Measurements from ENCODE around the gene RAB15. TPM values are rescaled to one million over a fixed set of nuclear protein-coding genes. Genes with fewer than 3 reads are reported as not detected.

Gene RAB15
- total RNA-seq, 2 experiments from 2014 or later, result 4.9 to 5.7 TPM

- H3K9me3 Mint-ChIP-seq, result no peaks in the 10 kb centered on the region
- no peak for DNase-seq
- peaks cover 10% of the 10 kb centered on the region for H3K36me3 Mint-ChIP-seq (ENCODE audit: low read depth)
- CTCF ChIA-PET, result interaction anchor here (1.1 to 1.7 kb wide), 2 partner anchors 9 kb away, joined by 3 to 4 read pairs; partner anchors contain the start of gene GPX2
- no peak overlapping the region for H3K4me3 Mint-ChIP-seq
- no peak overlapping the region for H3K27ac Mint-ChIP-seq
- POLR2A ChIA-PET, result no interaction called here
- H3K27me3 Mint-ChIP-seq, result no peaks in the 10 kb centered on the region
- H3K4me1 Mint-ChIP-seq, result peaks cover 13% of the 10 kb centered on the region
Observed at GRCh38 chr14:64950889-64951288, 21.2 kb downstream of the RAB15 start.

DNA sequence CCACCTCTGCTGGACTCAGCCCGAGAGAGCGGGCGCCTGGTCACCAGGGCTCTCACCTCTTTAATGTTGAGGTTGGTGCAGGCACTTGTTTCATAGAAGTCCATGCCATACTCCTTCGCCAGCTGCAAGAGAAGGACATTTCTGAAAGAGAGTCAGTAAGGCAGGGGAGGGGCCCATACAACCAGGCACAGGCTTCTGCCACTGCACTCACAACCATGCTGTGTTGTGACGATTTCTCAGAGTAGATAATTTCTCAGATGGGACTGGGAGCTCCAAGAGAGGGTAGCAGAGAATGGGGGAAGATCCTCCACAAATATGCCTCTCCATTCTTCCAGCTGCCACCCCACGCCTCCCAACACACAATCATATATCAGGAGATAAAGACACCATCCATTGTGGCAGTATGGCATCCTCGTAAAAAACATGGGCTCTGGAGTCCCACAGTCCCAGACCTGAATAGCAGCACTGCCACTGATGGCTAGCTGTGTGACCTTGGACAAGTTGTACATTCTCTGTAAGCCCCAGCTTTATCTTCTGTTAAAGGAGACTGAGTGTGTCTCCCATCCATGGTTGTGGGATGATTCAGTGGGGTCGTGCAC lies 23.4 kb downstream of the RAB15 start:
- CTCF ChIA-PET, result no interaction called here
- H3K9me3 Mint-ChIP-seq, result no peaks in the 10 kb centered on the region
- POLR2A ChIA-PET, result no interaction called here
- no peak overlapping the region for H3K4me3 Mint-ChIP-seq
- no peaks in the 10 kb centered on the region for H3K27me3 Mint-ChIP-seq
- H3K36me3 Mint-ChIP-seq (ENCODE audit: low read depth), result peaks cover 24% of the 10 kb centered on the region
- no peak overlapping the region for H3K27ac Mint-ChIP-seq
- no peak for DNase-seq
- peaks cover 21% of the 10 kb centered on the region for H3K4me1 Mint-ChIP-seq

DNA sequence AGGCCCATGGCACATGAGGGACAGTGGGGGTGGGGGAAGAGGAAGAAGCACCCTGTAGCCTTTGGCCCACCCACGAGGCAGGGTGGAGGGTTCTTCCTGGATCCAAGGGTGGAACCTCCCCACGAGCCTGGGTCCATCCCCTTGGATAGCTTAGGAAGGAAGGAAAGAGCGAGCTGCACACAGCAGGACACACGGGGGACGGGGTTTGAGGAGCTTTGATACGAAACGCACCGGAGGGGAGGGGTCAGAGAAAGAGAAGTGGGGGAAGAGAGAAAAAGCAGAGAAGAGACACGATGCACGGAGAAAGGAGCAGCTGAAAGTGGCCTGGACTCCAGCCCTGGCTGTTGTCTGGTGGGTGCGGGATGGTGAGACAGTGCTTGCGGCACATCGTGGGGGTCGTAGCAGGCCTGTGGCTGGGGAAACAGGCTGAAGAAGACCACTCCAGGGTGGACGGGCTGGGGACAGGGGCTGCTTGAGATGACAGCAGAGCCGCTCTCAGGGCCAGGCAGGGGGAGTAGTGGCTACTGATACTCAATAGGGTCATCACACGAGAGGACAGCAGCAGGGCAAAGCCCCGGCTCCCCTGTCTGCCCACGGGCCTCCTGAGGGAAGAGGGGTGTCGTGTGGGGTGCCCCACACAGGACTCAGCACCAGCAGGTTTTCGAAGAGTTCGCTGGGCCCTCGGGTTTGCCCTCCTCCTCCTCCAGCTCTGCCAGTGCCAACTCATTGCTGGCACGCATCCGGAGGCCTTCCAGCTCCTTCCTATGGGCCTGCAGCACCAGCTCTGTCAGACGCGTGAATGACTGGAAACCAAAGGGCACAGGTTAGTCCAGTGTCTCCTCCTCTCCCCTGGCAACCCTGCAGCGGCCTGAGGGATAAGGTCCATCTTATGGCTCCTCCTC lies 24.2 kb downstream of the RAB15 start:
- no peak for DNase-seq
- Mint-ChIP-seq H3K4me1 (peaks cover 28% of the 10 kb centered on the region), H3K27ac (no peak overlapping the region), H3K4me3 (no peak overlapping the region), H3K27me3 (no peaks in the 10 kb centered on the region), H3K9me3 (no peaks in the 10 kb centered on the region), H3K36me3 (ENCODE audit: low read depth) (peaks cover 30% of the 10 kb centered on the region)
- CTCF ChIA-PET, result interaction anchor here (0.7 to 1.1 kb wide), 4 partner anchors 9 to 71 kb away, joined by 3 to 5 read pairs (median 3); no protein-coding TSS in a partner anchor
- POLR2A ChIA-PET, result no interaction called here

DNA sequence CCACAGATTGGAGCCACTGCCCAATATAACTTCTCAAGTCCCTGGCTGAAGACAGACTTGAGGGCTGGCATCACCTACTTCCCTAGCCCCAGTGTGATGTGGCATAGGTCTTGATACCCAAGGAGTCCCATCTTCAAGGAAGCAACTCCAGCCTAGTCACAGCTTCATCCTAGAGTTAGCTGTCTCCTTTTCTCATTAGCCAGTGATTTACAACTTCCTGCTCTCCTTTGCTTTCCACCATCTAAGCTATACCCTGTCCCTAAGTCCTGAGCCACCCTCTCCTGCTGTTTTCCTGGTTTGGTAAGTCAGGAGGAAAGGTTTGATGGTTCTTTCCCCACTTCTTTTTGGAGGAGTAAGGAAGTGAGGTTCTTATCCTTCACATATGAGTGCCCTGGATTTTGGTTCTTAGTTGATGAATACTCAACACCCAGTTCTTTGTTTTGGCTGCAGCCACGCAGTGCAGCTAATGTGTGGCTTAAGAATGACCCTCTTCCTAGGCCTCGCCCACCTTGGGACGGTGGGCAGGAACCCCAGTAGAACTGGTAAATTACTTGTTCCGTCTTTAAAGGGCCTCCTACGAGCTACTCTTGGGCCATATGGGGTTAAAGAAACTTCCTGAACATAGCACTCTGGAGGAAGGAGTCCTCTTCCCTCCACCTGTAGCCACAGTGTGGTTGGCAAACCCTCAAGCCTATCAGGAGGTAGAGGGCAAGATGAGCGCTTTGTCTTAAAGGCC lies 25.7 kb downstream of the RAB15 start:
- POLR2A ChIA-PET, result interaction anchor here (0.6 kb wide), 1 partner anchor 23 kb away, joined by 6 read pairs; no protein-coding TSS in a partner anchor
- H3K4me3 Mint-ChIP-seq, result no peak overlapping the region
- CTCF ChIA-PET, result interaction anchor here (0.7 to 0.8 kb wide), 2 partner anchors 10 to 14 kb away, joined by 3 read pairs; no protein-coding TSS in a partner anchor
- no peaks in the 10 kb centered on the region for H3K27me3 Mint-ChIP-seq
- H3K27ac Mint-ChIP-seq, result no peak overlapping the region
- H3K9me3 Mint-ChIP-seq, result no peaks in the 10 kb centered on the region
- H3K36me3 Mint-ChIP-seq (ENCODE audit: low read depth), result peaks cover 30% of the 10 kb centered on the region
- peaks cover 29% of the 10 kb centered on the region for H3K4me1 Mint-ChIP-seq
- no peak for DNase-seq

GRCh38 chr14:64945431-64946178 lies 26.5 kb downstream of the RAB15 start:
- Mint-ChIP-seq H3K4me3 (no peak overlapping the region), H3K4me1 (peaks cover 30% of the 10 kb centered on the region), H3K27ac (no peak overlapping the region), H3K27me3 (no peaks in the 10 kb centered on the region), H3K9me3 (no peaks in the 10 kb centered on the region), H3K36me3 (ENCODE audit: low read depth) (peaks cover 32% of the 10 kb centered on the region)
- no peak for DNase-seq
- POLR2A ChIA-PET, result no interaction called here
- CTCF ChIA-PET, result interaction anchor here (0.8 kb wide), 1 partner anchor 15 kb away, joined by 3 read pairs; no protein-coding TSS in a partner anchor

GRCh38 chr14:64944861-64945260 lies 27.3 kb downstream of the RAB15 start:
- Mint-ChIP-seq H3K27me3 (no peaks in the 10 kb centered on the region), H3K27ac (no peak overlapping the region), H3K9me3 (no peaks in the 10 kb centered on the region), H3K4me1 (peaks cover 30% of the 10 kb centered on the region), H3K36me3 (ENCODE audit: low read depth) (peaks cover 36% of the 10 kb centered on the region), H3K4me3 (no peak overlapping the region)
- ChIA-PET POLR2A (no interaction called here), CTCF (no interaction called here)
- no peak for DNase-seq

GRCh38 chr14:64944041-64944440 lies 28.1 kb downstream of the RAB15 start:
- POLR2A ChIA-PET, result no interaction called here
- Mint-ChIP-seq H3K36me3 (ENCODE audit: low read depth) (peaks cover 42% of the 10 kb centered on the region), H3K27me3 (no peaks in the 10 kb centered on the region), H3K27ac (no peak overlapping the region), H3K4me3 (no peak overlapping the region), H3K4me1 (peaks cover 32% of the 10 kb centered on the region), H3K9me3 (no peaks in the 10 kb centered on the region)
- no peak for DNase-seq
- CTCF ChIA-PET, result interaction anchor here (0.7 to 1.2 kb wide), 2 partner anchors 9 to 41 kb away, joined by 3 read pairs; no protein-coding TSS in a partner anchor

DNA sequence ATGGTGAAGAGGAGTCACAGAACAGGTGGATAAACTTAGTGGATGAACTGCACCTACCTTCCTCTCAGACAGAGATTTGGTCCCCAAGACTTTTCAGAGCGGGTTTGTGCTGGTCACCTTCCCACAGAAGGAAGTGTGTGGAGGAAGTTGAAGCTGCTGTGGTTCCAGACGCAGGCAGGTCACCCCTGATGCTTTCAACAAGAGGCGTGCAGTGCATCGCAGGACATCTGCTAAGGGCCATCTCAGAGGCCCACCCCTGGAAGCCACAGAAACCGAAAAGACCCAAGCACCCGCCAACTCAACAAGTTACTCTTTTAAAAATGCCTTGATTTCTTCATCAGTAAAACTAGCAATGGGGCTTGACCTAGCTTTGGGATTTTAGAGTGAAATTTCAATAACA lies 28.6 kb downstream of the RAB15 start:
- Mint-ChIP-seq H3K4me1 (peaks cover 36% of the 10 kb centered on the region), H3K4me3 (no peak overlapping the region), H3K36me3 (ENCODE audit: low read depth) (peaks cover 45% of the 10 kb centered on the region), H3K9me3 (no peaks in the 10 kb centered on the region), H3K27me3 (no peaks in the 10 kb centered on the region), H3K27ac (peak overlapping the region; percentile 46)
- ChIA-PET CTCF (interaction anchor here (1.2 kb wide), 1 partner anchor 10 kb away, joined by 3 read pairs; no protein-coding TSS in a partner anchor), POLR2A (no interaction called here)
- no peak for DNase-seq

DNA sequence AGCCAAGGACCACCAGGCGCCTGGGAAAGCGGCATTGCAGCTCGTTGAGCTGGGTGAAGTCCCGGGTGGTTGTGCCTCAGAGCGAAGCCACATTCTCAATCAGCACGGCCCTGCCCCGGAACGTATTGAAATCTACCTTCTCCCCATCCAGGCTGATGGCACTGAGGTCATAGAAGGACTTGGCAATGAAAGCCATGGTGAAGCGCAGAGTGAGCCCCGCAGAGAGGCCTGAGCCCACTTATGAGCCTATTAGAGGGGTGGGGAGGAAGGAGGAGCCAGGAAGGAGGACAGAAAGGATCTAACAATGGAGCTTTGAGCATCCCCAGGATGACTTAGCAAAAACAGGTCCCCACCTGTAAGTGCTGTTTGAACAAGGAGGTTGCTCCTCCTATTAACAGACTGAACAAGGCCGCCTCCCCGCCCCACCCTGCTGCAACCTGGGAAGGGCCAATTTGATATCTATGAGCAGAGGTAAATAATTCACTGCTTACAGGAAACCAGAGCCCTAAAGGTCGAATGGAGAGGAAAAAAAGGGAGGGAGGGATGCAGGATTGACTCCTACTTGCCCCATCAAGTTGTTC lies 29.5 kb downstream of the RAB15 start, which contains the start of gene GPX2:
GPX2 (minus strand) TSS at position 215 of the 581 bp plus-strand sequence; CDS start at position 196, 19 bp downstream.
- peak within 1 kb of the TSS; percentile 46 for H3K27ac Mint-ChIP-seq
- ChIA-PET CTCF (interaction anchor here (0.6 to 1.2 kb wide), 3 partner anchors 8 to 501 kb away, joined by 3 to 4 read pairs (median 4); no protein-coding TSS in a partner anchor), POLR2A (no interaction called here)
- no peak within 1 kb of the TSS for H3K4me3 Mint-ChIP-seq
- H3K4me1 Mint-ChIP-seq, result peaks cover 42% of the 10 kb centered on the region
- no peaks in the 10 kb centered on the region for H3K9me3 Mint-ChIP-seq
- no peaks in the 10 kb centered on the region for H3K27me3 Mint-ChIP-seq
- DNase-seq, result no peak
- peaks cover 49% of the 10 kb centered on the region for H3K36me3 Mint-ChIP-seq (ENCODE audit: low read depth)

- Mint-ChIP-seq H3K36me3 (ENCODE audit: low read depth) (peaks cover 48% of the 10 kb centered on the region), H3K9me3 (no peaks in the 10 kb centered on the region), H3K4me1 (peaks cover 46% of the 10 kb centered on the region), H3K27me3 (no peaks in the 10 kb centered on the region), H3K27ac (no peak overlapping the region), H3K4me3 (no peak overlapping the region)
- DNase-seq, result no peak
- ChIA-PET CTCF (interaction anchor here (1.3 kb wide), 1 partner anchor 16 kb away, joined by 4 read pairs; no protein-coding TSS in a partner anchor), POLR2A (no interaction called here)
Observed at GRCh38 chr14:64940336-64940910, 31.7 kb downstream of the RAB15 start.

DNA sequence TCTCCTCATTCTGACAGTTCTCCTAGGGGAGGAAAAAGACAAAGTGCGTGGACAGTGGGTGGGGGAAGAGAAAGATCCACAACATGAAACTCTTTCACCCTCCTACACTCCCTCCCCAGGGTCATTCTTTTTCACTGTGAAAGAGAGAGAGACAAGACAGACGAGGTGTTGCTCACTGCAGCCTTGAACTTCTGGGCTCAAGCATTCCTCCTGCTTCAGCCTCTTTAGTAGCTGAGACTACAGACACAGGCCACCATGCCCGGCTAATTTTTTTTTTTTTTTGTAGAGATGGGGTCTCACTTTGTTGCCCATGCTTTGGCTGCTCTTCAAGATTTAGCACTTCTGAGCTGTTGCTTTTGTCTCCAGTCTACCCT lies 32.3 kb downstream of the RAB15 start:
- Mint-ChIP-seq H3K27ac (peak overlapping the region; percentile 14), H3K36me3 (ENCODE audit: low read depth) (peaks cover 48% of the 10 kb centered on the region), H3K9me3 (no peaks in the 10 kb centered on the region), H3K4me1 (peaks cover 52% of the 10 kb centered on the region), H3K4me3 (no peak overlapping the region), H3K27me3 (no peaks in the 10 kb centered on the region)
- ChIA-PET POLR2A (interaction anchor here (0.6 kb wide), 1 partner anchor 25 kb away, joined by 5 read pairs; no protein-coding TSS in a partner anchor), CTCF (interaction anchor here (0.6 to 1.3 kb wide), 2 partner anchors 17 to 56 kb away, joined by 3 to 4 read pairs; no protein-coding TSS in a partner anchor)
- DNase-seq, result no peak
